GM12878 (cell line): ENCODE data around the gene ACTMAP. TPM values are rescaled to one million over a fixed set of nuclear protein-coding genes. Genes with fewer than 3 reads are reported as not detected.

Experiments
- ATAC-seq: fragments of 200-7000 bp; cut with Tn5 transposase; 3 replicates; pipeline ENCODE4 v1.9.1; 2020; ENCODE audit warnings: mild to moderate bottlenecking, moderate library complexity
- BruUV-seq: library from RNA; stranded (reverse); fragments of 400-500 nt; replicated peaks from 2 replicates; lab custom pipeline; 2021; lab: Mats Ljungman, UMichigan
- CTCF ChIA-PET: fragments of 300-600 bp; sonication (Branson Sonifier 250); formaldehyde crosslinking; extraction: SDS; loops from one replicate; lab custom pipeline; 2021; ENCODE audit warnings: inconsistent platforms; lab: Yijun Ruan, JAX
- POLR2A ChIA-PET: fragments of 350-600 bp; formaldehyde crosslinking; extraction: SDS; loops from one replicate; lab custom pipeline; 2021; ENCODE audit warnings: inconsistent platforms; lab: Charles Lee
- RAD21 ChIA-PET: fragments of 300-600 bp; sonication (Branson Sonifier 250); formaldehyde crosslinking; loops from one replicate; lab custom pipeline; 2023; ENCODE audit warnings: antibody characterized with exemption; ENCODE audit not compliant: unreplicated experiment; lab: Charles Lee
- SMC1A ChIA-PET: fragments of 300-600 bp; sonication (Branson Sonifier 250); formaldehyde crosslinking; loops from one replicate; lab custom pipeline; 2023; ENCODE audit not compliant: unreplicated experiment, uncharacterized antibody; lab: Charles Lee
- DNase-seq: peaks from one replicate; pipeline ENCODE4 v3.0.0-alpha.2; 2011; ENCODE audit warnings: low read depth, low spot score
- FAIRE-seq: peaks from 3 replicates; lab custom pipeline; 2011; peaks lifted over from hg19 to GRCh38; lab: Jason Lieb, UNC
- H2AFZ ChIP-seq: 2 replicates; pipeline ENCODE4 v1.6.0; 2011; ENCODE audit warnings: low read depth, low read length, control low read depth; ENCODE audit not compliant: control insufficient read depth
- H3K27ac ChIP-seq: 2 replicates; pipeline ENCODE4 v1.5.1; 2011; ENCODE audit warnings: control low read depth; ENCODE audit not compliant: control insufficient read depth, insufficient read depth
- H3K27me3 ChIP-seq, 2 experiments: replicated peaks in 1 of 2; 2 replicates each; pipeline versions ENCODE4 v1.6.0 to v1.6.1; 2011; ENCODE audit warnings: low read length in 1 of 2; ENCODE audit not compliant: control insufficient read depth in 2 of 2, insufficient read depth in 2 of 2
- H3K36me3 ChIP-seq, 2 experiments: 2 replicates each; pipeline ENCODE4 v1.5.1; 2011; ENCODE audit warnings: low read length in 1 of 2; ENCODE audit not compliant: control insufficient read depth in 2 of 2, insufficient read depth in 2 of 2
- H3K4me1 ChIP-seq: 2 replicates; pipeline ENCODE4 v1.6.1; 2011; ENCODE audit warnings: mild to moderate bottlenecking, low read length, moderate library complexity, mixed read lengths; ENCODE audit not compliant: control insufficient read depth, insufficient read depth
- H3K4me2 ChIP-seq: 2 replicates; pipeline ENCODE4 v1.6.0; 2011; ENCODE audit warnings: control low read depth; ENCODE audit not compliant: control insufficient read depth, insufficient read depth
- H3K4me3 ChIP-seq: fragments of 200-600 bp; sonication (generic); 2 replicates; pipeline ENCODE4 v1.5.1; 2016
- H3K79me2 ChIP-seq: 2 replicates; pipeline ENCODE4 v1.6.0; 2011; ENCODE audit warnings: low read length; ENCODE audit not compliant: control insufficient read depth, insufficient read depth
- H3K9ac ChIP-seq: 2 replicates; pipeline ENCODE4 v1.8.0; 2011; ENCODE audit warnings: low read length, control low read depth, mixed read lengths; ENCODE audit not compliant: control insufficient read depth, insufficient read depth
- H3K9me3 ChIP-seq: replicated peaks from 3 replicates; pipeline ENCODE4 v1.5.1; 2011; ENCODE audit warnings: mild to moderate bottlenecking, low read length; ENCODE audit not compliant: control insufficient read depth, insufficient read depth
- H4K20me1 ChIP-seq: 2 replicates; pipeline ENCODE4 v1.6.0; 2011; ENCODE audit not compliant: control insufficient read depth, insufficient read depth
- ESRRA ChIP-seq: IDR thresholded peaks from 2 replicates; pipeline ENCODE4 v1.6.1; 2012; ENCODE audit warnings: mild to moderate bottlenecking, low read length, improper control_type of control experiment
- HDGF ChIP-seq: fragments of 450-650 bp; IDR thresholded peaks from 2 replicates; pipeline ENCODE4 v1.6.1; 2016; ENCODE audit warnings: antibody characterized with exemption
- MTA3 ChIP-seq: IDR thresholded peaks from 2 replicates; pipeline ENCODE4 v1.6.1; 2012; ENCODE audit warnings: low read length, inconsistent platforms, borderline replicate concordance
- MYC ChIP-seq: IDR thresholded peaks from 2 replicates; pipeline ENCODE4 v1.6.1; 2011; ENCODE audit warnings: mild to moderate bottlenecking, low read length, moderate library complexity, inconsistent platforms; ENCODE audit not compliant: insufficient read depth, insufficient replicate concordance, insufficient read length, severe bottlenecking
- NBN ChIP-seq: fragments of 450-650 bp; IDR thresholded peaks from 2 replicates; pipeline ENCODE4 v1.6.1; 2016
- NR2C1 ChIP-seq: fragments of 450-650 bp; IDR thresholded peaks from 2 replicates; pipeline ENCODE4 v1.6.1; 2017; ENCODE audit warnings: antibody characterized with exemption, mild to moderate bottlenecking, moderate library complexity
- NR2C2 ChIP-seq: IDR thresholded peaks from 2 replicates; pipeline ENCODE4 v1.6.1; 2011; ENCODE audit warnings: borderline replicate concordance, low read depth; ENCODE audit not compliant: control insufficient read depth, insufficient read length
- NR2F1 ChIP-seq: fragments of 450-650 bp; conservative IDR thresholded peaks from 2 replicates; pipeline ENCODE4 v1.6.1; 2017; ENCODE audit warnings: mild to moderate bottlenecking
- RAD51 ChIP-seq: fragments of 450-650 bp; IDR thresholded peaks from 2 replicates; pipeline ENCODE4 v1.6.1; 2016; ENCODE audit warnings: moderate library complexity, mild to moderate bottlenecking, inconsistent platforms
- SUZ12 ChIP-seq: fragments of 200-600 bp; sonication (generic); IDR thresholded peaks from one replicate; pipeline ENCODE4 v1.6.1; 2018; ENCODE audit warnings: antibody characterized with exemption, mild to moderate bottlenecking; ENCODE audit not compliant: unreplicated experiment
- ZNF217 ChIP-seq: fragments of 450-650 bp; IDR thresholded peaks from 2 replicates; pipeline ENCODE4 v1.6.1; 2017; ENCODE audit warnings: antibody characterized with exemption, mild to moderate bottlenecking
- ZZZ3 ChIP-seq: IDR thresholded peaks from 2 replicates; pipeline ENCODE4 v1.6.1; 2011; ENCODE audit warnings: low read depth; ENCODE audit not compliant: control insufficient read depth, insufficient read length
- WGBS: methylation state at CpG from one replicate; pipeline ENCODE4 v1.1.6; 2016; ENCODE audit warnings: low lambda C conversion rate; ENCODE audit not compliant: insufficient replicate concordance, insufficient coverage; ENCODE audit errors: missing lambda C conversion rate; 5-methylcytosine and 5-hydroxymethylcytosine counted together
- in situ Hi-C: fragments of 300-500 bp; cut with MboI; formaldehyde crosslinking; loops from 9 replicates; pipeline ENCODE4 v1.14.3; 2018; ENCODE audit warnings: mixed read lengths
- intact Hi-C: fragments of 100-400 bp; cut with micrococcal nuclease; formaldehyde crosslinking; loops from one replicate; pipeline ENCODE4 v1.14.2; 2022; ENCODE audit not compliant: unreplicated experiment
- polyA plus RNA-seq, 11 experiments: library from polyadenylated mRNA; depleted of rRNA in 4 of 11; unstranded in 6 of 11; stranded (reverse) in 5 of 11; fragments of >200 nt; fragmentation: Nextera tagmentation in 4 of 11; fragmentation: Illumina TruSeq in 1 of 11; extraction: Ambion mirVana in 4 of 11; extraction: Trizol in 1 of 11; gene quantifications; 1 replicate in 1 of 11; 2 replicates in 10 of 11; pipeline versions ENCODE4 v1.2.1 to v1.2.3, GENCODE V29; 2011 to 2016; ENCODE audit warnings: inconsistent platforms in 2 of 11, missing spikeins in 2 of 11, low read depth in 1 of 11
- total RNA-seq, 4 experiments: library from RNA; depleted of rRNA in 3 of 4; stranded (reverse); fragments of >200 nt in 3 of 4; fragmentation: Illumina TruSeq in 1 of 4; extraction: Trizol in 1 of 4; gene quantifications; 2 replicates each; pipeline versions ENCODE4 v1.2.1 to v1.2.3, GENCODE V29; 2013 to 2021
- TF ChIP-seq, protein P1 (sequence below): fragments of 450-650 bp; IDR thresholded peaks from 2 replicates; pipeline ENCODE4 v1.6.1; 2018; ENCODE audit warnings: borderline replicate concordance, mild to moderate bottlenecking; ENCODE audit not compliant: partially characterized antibody
- TF ChIP-seq, protein P2 (sequence below): fragments of 450-650 bp; IDR thresholded peaks from 2 replicates; pipeline ENCODE4 v1.6.1; 2017; ENCODE audit warnings: mild to moderate bottlenecking, moderate library complexity
- TF ChIP-seq, protein P3 (sequence below): fragments of 450-650 bp; IDR thresholded peaks from 2 replicates; pipeline ENCODE4 v1.6.1; 2017; ENCODE audit warnings: mild to moderate bottlenecking, low read depth, inconsistent platforms; ENCODE audit not compliant: poor library complexity, severe bottlenecking

The ACTMAP gene
- total and polyA plus RNA-seq, 10 of the 15 experiments (the other 5 are each of a cell fraction or from before 2014, with no cell fraction given), result 3.0 to 26.2 (median 11.1) TPM

DNA sequence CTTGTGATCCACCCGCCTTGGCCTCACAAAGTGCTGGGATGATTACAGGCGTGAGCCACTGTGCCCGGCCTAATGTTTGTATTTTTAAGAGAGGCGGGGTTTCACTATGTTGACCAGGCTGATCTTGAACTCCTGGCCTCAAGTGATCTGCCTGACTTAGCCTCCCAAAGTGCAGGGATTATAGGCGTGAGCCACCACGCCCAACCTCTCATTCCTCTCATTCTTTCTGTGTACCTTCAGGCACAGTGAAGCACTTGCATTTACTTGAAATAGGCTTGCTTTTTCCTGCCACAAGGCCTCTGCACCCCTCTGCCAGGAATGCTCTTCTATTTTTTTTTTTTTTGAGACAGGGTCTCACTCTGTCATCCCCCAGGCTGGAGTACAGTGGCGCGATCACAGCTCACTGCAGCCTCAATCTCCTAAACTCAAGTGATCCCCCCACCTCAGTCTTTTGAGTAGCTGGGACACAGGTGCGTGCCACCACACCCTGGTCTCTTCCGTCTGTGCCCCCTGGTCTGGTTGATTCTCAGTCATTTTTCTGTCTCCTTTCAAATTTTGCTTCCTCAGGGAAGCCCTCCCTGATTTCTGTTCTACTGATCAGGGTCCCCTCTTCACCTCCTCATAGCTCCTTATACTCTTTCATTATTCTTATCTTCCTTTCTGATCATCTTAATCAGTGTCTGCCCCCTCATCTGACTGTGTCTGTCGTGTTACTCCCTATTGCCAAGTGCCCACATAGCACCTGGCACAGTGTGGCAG is 15.1 kb downstream of the ACTMAP start:
- ChIA-PET RAD21 (interaction anchor here (0.6 kb wide), 1 partner anchor 8 kb away, joined by 3 read pairs; no protein-coding TSS in a partner anchor), POLR2A (interaction anchor here (0.7 kb wide), 1 partner anchor 18 kb away, joined by 3 read pairs; the partner anchor contains the start of gene ITPKC), CTCF (interaction anchor here (2.5 kb wide), 1 partner anchor 84 kb away, joined by 9 read pairs; no protein-coding TSS in a partner anchor), SMC1A (no interaction called here)
- Histone ChIP-seq H3K4me2 (no peak overlapping the region), H3K9me3 (no peaks in the 10 kb centered on the region), H2AFZ (no peak overlapping the region), H4K20me1 (no peaks in the 10 kb centered on the region), H3K79me2 (no peaks in the 10 kb centered on the region), H3K4me3 (no peak overlapping the region), H3K9ac (no peak overlapping the region), H3K36me3 (peaks cover 1 to 3% of the 10 kb centered on the region in 2 experiments; a peak in 3 of 4 replicates), H3K27me3 (no peaks in the 10 kb centered on the region), H3K27ac (no peak overlapping the region), H3K4me1 (no peaks in the 10 kb centered on the region)
- in situ Hi-C loops, result no loop called here
- WGBS, result 87% methylated on average over 8 of the region's 11 CpGs
- FAIRE-seq (no peak), DNase-seq (no peak), ATAC-seq (no peak)
- BruUV-seq, result no TSS peak
- intact Hi-C loops, result no loop called here
- TF ChIP-seq ZNF217 (no peak), NR2C1 (no peak), NBN (no peak), MYC (no peak), HDGF (no peak), NR2C2 (no peak), SUZ12 (no peak), RAD51 (no peak), NR2F1 (no peak), ESRRA (no peak), MTA3 (no peak), ZZZ3 (no peak)
- TF ChIP-seq, protein P1, sequence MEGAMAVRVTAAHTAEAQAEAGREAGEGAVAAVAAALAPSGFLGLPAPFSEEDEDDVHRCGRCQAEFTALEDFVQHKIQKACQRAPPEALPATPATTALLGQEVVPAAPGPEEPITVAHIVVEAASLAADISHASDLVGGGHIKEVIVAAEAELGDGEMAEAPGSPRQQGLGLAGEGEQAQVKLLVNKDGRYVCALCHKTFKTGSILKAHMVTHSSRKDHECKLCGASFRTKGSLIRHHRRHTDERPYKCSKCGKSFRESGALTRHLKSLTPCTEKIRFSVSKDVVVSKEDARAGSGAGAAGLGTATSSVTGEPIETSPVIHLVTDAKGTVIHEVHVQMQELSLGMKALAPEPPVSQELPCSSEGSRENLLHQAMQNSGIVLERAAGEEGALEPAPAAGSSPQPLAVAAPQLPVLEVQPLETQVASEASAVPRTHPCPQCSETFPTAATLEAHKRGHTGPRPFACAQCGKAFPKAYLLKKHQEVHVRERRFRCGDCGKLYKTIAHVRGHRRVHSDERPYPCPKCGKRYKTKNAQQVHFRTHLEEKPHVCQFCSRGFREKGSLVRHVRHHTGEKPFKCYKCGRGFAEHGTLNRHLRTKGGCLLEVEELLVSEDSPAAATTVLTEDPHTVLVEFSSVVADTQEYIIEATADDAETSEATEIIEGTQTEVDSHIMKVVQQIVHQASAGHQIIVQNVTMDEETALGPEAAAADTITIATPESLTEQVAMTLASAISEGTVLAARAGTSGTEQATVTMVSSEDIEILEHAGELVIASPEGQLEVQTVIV, result no peak
- TF ChIP-seq, protein P2, sequence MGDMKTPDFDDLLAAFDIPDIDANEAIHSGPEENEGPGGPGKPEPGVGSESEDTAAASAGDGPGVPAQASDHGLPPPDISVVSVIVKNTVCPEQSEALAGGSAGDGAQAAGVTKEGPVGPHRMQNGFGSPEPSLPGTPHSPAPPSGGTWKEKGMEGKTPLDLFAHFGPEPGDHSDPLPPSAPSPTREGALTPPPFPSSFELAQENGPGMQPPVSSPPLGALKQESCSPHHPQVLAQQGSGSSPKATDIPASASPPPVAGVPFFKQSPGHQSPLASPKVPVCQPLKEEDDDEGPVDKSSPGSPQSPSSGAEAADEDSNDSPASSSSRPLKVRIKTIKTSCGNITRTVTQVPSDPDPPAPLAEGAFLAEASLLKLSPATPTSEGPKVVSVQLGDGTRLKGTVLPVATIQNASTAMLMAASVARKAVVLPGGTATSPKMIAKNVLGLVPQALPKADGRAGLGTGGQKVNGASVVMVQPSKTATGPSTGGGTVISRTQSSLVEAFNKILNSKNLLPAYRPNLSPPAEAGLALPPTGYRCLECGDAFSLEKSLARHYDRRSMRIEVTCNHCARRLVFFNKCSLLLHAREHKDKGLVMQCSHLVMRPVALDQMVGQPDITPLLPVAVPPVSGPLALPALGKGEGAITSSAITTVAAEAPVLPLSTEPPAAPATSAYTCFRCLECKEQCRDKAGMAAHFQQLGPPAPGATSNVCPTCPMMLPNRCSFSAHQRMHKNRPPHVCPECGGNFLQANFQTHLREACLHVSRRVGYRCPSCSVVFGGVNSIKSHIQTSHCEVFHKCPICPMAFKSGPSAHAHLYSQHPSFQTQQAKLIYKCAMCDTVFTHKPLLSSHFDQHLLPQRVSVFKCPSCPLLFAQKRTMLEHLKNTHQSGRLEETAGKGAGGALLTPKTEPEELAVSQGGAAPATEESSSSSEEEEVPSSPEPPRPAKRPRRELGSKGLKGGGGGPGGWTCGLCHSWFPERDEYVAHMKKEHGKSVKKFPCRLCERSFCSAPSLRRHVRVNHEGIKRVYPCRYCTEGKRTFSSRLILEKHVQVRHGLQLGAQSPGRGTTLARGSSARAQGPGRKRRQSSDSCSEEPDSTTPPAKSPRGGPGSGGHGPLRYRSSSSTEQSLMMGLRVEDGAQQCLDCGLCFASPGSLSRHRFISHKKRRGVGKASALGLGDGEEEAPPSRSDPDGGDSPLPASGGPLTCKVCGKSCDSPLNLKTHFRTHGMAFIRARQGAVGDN, result no peak
- TF ChIP-seq, protein P3, sequence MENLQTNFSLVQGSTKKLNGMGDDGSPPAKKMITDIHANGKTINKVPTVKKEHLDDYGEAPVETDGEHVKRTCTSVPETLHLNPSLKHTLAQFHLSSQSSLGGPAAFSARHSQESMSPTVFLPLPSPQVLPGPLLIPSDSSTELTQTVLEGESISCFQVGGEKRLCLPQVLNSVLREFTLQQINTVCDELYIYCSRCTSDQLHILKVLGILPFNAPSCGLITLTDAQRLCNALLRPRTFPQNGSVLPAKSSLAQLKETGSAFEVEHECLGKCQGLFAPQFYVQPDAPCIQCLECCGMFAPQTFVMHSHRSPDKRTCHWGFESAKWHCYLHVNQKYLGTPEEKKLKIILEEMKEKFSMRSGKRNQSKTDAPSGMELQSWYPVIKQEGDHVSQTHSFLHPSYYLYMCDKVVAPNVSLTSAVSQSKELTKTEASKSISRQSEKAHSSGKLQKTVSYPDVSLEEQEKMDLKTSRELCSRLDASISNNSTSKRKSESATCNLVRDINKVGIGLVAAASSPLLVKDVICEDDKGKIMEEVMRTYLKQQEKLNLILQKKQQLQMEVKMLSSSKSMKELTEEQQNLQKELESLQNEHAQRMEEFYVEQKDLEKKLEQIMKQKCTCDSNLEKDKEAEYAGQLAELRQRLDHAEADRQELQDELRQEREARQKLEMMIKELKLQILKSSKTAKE, result no peak
